CD4-positive, alpha-beta T cell treated with Interleukin-4 for 4 hours (primary cell): Measurements from ENCODE around the gene RHOF.
"Not testable (repeated sequence)": the region's sequence is repeated elsewhere in the genome, so short reads cannot be mapped to it uniquely, and the experiment has no call there.

ENCODE experiments used
- DNase-seq: peaks from one replicate; pipeline ENCODE4 v3.0.0-alpha.2; 2020

The RHOF gene

GRCh38 chr12:121791671-121792551 is 1.6 kb downstream of the RHOF start:
- DNase-seq: no peak

- not testable (repeated sequence) for DNase-seq
Observed at GRCh38 chr12:121790785-121791184, 2.7 kb downstream of the RHOF start.

- DNase-seq: peak; percentile 94
Observed at GRCh38 chr12:121789800-121790728, 3.4 kb downstream of the RHOF start.

- DNase-seq: no peak
Observed at GRCh38 chr12:121789233-121789781, 4.2 kb downstream of the RHOF start.

- DNase-seq: no peak
Observed at GRCh38 chr12:121788176-121788818, 5.2 kb downstream of the RHOF start.

- DNase-seq: peak; percentile 68
Observed at GRCh38 chr12:121787063-121788025, 6.1 kb downstream of the RHOF start.

- no peak for DNase-seq
Observed at GRCh38 chr12:121786440-121786825, 7.1 kb downstream of the RHOF start.

- DNase-seq: no peak
Observed at GRCh38 chr12:121784460-121784859, 9.0 kb downstream of the RHOF start.

GRCh38 chr12:121783766-121784165 is 9.7 kb downstream of the RHOF start:
- no peak for DNase-seq

GRCh38 chr12:121781998-121782979 is 11.2 kb downstream of the RHOF start:
- peak; percentile 76 for DNase-seq

GRCh38 chr12:121781484-121781997 is 11.9 kb downstream of the RHOF start:
- no peak for DNase-seq

GRCh38 chr12:121780429-121780828 is 13.1 kb downstream of the RHOF start:
- no peak for DNase-seq

GRCh38 chr12:121779422-121779895 is 14.0 kb downstream of the RHOF start:
- no peak for DNase-seq

GRCh38 chr12:121778567-121779421 is 14.7 kb downstream of the RHOF start:
- DNase-seq: no peak

- peak; percentile 80 for DNase-seq
Observed at GRCh38 chr12:121776190-121777098, 17.0 kb downstream of the RHOF start.

GRCh38 chr12:121775501-121775900 is 18.0 kb downstream of the RHOF start:
- no peak for DNase-seq

- DNase-seq: no peak
Observed at GRCh38 chr12:121774968-121775474, 18.5 kb downstream of the RHOF start.
